T47D (cell line): ENCODE measurements around the gene ANKS3.
"Not testable (repeated sequence)": the region's sequence is repeated elsewhere in the genome, so short reads cannot be mapped to it uniquely, and the experiment has no call there.

Experiments
- DNase-seq, 2 experiments: peaks; one replicate each; pipeline versions ENCODE4 v3.0.0 to v3.0.0-alpha.2; 2011 to 2012; ENCODE audit warnings: low read depth in 1 of 2, low spot score in 1 of 2
- JUND ChIP-seq: IDR thresholded peaks from 2 replicates; pipeline ENCODE4 v1.6.1; 2012; ENCODE audit warnings: low read depth
- in situ Hi-C: cut with HindIII; loops from 2 replicates; pipeline ENCODE4 v1.10.0; 2016; ENCODE audit warnings: low sequenced_read_pairs, low pct_unique_long_range_greater_than_20kb

Gene ANKS3

DNA sequence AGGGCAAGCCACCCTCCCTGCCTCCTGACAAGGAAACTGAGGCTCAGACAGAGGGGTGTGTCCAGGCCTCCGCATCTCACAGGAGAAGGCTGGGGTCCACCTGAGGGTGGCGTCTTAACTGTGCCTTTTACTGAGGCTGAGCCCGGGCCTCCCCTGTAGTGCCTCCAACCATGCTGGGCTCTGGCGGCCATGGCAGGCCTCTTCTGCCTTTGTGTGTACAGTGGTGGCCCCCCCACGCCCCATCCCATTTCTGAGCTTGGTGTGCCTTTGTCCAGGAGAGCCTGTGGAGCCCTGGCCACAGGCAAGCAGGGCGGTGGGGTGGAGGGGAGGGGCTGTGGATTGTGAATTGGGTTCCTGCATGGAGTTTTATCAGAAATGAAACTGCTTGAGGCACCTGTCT, 78.3 kb downstream of the ANKS3 start:
- in situ Hi-C loops, result no loop called here
- no peak for TF ChIP-seq JUND
- no peak for DNase-seq

DNA sequence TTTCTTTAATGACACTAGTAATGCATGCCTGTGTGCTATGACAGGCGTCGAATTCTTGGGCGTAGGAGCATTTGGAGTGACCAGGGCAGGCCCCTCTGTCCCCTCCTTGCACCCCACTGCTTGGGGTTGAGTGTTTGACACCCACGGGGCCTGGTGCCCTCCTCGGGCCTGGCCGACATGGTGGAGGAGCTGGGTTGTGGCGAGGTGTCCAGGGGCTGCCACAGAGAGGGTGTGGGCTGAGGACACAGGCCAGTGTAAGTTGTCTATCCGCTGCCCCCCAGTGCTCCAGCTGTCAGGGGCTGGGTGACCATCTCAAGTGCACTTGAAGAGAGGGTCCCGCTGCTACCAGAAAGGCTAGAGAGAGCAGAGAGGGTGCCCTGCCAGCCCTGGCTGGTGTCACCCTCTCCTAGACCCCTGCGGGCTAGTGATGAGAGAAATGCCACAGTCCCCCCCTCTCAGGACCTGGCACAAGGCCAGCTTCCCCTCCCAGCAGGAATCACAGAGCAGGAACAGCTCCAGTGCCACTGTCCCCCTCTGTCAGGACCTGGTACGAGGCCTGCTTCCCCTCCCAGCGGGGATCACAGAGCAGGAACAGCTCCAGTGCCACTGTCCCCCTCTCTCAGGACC, 79.0 kb downstream of the ANKS3 start:
- in situ Hi-C loops, result no loop called here
- no peak for TF ChIP-seq JUND
- DNase-seq, result no peak

DNA sequence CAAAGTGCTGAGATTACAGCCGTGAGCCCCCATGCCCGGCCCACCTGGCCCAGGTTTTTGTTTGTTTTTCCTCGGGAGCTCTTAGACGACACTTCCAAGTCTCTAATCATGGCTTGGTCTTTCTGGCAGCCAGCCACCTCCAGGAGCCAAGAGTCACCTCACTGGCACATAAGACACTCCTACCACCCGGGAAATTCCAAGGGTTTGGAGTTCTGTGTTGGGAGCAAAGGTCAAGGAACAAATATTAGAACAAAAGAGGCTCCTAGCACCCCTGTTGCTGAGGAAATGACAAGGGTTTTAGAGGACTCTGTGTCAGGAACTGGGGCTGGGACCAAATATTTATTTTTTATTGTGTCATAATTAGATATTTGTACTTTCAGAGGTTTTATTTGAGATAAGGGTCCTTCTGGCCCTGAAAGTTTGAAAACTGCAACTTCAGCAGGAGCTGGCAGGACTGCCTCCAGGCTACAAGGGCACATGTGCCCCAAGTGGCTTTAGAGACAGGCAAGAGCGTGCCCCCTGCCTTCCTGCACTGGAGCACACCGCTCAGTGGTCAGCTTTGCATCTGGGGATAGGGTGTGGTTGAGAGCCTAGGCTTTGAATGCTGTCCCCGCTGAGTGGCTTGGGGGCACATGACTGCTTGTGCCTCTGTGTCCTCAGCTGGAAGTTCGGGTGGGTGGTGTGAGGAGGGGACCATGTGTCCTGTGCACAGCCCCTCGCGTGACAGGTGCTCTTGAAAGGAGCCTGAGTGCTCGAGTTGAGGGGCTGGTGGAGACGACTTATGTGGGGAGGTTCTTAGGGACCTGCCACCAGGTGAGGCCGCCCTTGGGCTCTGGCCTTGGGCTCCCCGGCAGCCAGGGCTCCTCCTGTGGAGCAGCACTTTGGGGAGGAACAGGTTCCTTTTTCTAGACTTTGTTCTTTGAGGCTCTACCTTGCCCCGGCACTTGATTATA, 79.8 kb downstream of the ANKS3 start:
- TF ChIP-seq JUND, result no peak
- in situ Hi-C loops, result no loop called here
- no peak for DNase-seq

DNA sequence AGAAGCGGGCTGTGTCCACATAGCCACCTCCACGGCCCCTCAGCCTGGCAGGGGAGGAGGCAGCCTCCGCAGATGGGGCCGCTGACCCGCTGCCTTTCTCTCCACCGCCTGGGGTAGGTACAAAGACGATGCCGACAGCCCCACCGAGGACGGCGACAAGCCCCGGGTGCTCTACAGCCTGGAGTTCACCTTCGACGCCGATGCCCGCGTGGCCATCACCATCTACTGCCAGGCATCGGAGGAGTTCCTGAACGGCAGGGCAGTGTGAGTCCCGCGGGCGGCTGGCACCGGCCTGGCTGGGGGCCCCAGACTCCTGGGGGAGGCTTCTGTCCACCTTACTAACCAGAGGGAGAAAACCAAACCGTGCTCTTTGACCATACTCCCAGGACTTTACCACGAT, 81.5 kb downstream of the ANKS3 start:
- DNase-seq, result no peak
- TF ChIP-seq JUND, result no peak
- in situ Hi-C loops, result no loop called here

DNA sequence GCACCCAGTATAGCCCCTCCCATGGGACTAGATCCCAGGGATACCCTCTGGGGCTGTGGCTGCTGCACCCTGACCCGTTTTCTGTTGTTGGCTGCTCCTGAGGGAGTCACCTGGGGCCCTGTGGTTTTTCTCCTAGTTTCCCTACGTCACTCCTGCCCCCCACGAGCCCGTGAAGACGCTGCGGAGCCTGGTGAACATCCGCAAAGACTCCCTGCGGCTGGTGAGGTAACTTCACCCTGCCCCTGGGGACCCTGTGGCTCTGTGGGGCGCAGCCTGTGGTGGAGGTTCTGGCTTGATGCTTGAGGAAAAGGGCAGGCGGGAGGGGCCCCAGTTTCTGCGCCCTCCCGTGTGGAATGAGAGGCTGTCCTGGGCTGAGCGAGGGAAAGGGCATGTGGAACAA, 82.2 kb downstream of the ANKS3 start:
- in situ Hi-C loops, result no loop called here
- no peak for DNase-seq
- no peak for TF ChIP-seq JUND

DNA sequence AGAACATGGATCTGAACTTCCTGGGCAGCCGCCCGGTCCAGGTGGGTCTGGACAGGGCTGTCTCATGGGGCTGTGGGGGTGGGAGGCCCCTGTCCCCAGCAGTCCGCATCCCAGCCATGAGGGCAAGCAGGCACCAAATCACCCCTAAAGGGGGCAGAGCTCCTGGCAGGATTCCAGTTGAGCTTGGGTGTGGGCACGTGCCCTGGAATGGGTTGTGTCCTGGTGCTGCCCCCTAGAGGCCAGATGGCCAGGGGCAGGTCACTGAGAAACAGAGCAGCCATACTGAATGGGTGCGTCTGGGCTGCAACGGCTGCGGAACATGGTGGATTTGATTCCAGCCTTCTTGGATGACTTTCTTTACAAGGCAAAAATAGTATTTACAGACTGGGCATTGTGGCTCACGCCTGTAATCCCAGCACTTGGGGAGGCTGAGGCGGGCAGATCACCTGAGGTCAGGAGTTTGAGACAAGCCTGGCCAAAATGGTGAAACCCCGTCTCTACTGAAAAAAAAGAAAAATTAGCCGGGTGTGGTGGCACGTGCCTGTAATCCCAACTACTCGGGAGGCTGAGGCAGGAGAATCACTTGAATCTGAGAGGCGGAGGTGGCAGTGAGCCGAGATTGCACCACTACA, 83.5 kb downstream of the ANKS3 start:
- peak; percentile 79 to 80 for DNase-seq
- in situ Hi-C loops, result not testable (repeated sequence)

DNA sequence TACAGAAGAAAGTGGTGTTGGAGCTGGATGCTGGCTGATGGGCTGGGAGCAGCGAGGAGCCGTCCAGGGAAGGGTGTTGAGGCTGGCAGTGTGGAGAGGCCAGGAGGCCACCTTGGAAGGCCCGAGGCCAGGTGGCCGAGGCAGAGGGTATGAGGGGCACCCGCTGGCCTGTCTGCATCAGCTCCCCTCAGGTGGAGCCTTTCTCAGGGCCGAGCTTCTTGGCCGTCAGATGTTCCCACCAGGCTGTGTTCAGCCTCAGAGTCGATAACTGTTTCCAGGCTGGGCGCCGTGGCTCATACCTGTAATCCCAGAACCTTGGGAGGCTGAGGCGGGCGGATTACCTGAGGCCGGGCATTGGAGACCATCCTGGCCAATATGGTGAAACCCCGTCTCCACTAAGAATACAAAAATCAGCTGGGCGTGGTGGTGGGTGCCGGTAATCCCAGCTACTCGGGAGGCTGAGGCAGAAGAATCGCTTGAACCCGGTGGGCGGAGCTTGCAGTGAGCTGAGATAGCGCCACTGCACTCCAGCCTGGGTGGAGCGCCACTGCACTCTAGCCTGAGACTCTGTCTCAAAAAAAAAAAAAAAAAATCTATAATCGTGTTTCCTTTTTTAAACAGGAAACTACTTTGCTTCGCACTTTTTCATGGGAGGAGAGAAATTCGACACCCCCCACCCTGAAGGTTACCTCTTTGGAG, 84.2 kb downstream of the ANKS3 start:
- in situ Hi-C loops, result no loop called here
- TF ChIP-seq JUND, result no peak
- DNase-seq, result no peak

DNA sequence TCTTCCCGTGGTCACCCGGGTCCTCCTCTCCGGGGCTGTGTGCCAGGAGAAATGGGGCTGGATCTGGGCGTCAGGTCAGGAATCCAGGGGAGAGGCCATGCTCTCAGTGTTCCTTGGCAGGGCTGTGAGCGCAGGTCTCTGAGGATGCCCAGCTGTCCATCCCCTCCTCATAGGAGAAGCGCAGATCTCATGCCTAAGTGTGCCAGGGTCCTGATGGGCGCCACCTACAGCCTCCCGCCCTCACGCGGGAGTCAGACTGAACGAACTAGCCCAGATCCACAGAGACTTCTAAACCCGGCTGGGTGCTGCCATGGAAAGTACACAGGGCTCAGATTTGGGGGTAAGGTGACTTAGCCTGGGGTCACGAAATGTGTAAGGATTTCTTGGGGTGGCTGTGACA, 85.2 kb downstream of the ANKS3 start:
- TF ChIP-seq JUND, result no peak
- in situ Hi-C loops, result no loop called here
- DNase-seq, result no peak

DNA sequence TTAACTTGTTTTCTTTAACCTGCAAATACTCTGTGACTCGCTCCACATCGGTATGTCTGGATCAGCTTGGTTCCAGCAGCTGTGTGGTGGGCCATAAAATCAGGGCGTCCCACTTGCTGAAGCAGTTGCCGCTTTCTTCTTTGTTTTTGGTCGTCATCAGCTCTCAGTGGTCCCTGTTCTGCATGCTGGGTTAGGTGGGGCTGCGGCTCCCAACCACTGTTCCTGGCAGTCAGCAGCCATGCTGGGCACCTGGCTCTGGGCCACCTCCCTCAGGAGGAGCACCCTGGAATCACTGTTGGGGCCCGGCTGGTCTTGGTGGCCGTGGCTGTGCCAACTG, 86.5 kb downstream of the ANKS3 start:
- no peak for TF ChIP-seq JUND
- in situ Hi-C loops, result no loop called here
- no peak for DNase-seq

DNA sequence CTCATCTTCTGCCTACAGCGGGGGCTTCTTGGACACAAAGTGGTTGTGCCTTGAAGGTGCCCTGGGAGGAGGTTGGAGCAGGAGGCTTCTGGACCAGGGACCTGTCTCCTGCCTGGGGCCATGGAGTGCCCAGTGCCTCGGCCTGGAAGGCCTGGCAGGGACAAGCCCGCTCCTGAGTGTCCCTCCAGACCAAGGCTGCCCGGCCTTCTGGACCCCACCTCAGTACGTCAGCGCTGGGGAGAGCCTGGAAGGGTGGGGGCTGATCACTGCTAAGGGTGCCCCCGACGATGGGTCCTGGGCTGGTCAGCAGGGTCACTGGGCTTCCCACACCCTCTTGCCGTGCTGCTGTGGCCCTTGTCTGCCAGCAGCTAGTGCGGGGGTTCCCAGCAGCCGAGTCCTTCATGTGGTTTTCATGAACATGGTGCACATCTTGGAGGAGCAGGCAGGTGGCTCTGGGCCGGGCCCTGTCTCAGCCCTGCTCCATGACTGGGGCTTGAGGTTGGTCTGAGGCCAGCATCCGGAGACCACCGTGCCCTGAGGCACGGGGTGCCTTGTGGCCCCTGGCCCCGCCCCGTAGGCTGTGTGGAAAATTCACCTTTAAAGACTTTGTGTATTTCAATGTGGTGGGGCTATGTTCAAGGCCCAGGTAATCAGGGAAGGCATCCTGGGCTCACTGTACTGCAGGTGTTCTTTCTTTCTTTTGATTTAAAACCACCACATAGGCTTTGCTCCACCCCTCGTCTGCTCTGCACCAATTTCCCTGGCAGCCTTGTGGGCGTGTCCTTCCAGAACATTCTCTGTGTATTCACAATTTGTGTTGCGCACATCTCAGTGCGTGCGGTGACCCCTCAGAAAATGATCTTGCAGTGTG, 87.1 kb downstream of the ANKS3 start:
- in situ Hi-C loops, result no loop called here
- no peak for DNase-seq
- TF ChIP-seq JUND, result no peak
